Measurements from ENCODE around the gene RNF114.

Gene RNF114

DNA sequence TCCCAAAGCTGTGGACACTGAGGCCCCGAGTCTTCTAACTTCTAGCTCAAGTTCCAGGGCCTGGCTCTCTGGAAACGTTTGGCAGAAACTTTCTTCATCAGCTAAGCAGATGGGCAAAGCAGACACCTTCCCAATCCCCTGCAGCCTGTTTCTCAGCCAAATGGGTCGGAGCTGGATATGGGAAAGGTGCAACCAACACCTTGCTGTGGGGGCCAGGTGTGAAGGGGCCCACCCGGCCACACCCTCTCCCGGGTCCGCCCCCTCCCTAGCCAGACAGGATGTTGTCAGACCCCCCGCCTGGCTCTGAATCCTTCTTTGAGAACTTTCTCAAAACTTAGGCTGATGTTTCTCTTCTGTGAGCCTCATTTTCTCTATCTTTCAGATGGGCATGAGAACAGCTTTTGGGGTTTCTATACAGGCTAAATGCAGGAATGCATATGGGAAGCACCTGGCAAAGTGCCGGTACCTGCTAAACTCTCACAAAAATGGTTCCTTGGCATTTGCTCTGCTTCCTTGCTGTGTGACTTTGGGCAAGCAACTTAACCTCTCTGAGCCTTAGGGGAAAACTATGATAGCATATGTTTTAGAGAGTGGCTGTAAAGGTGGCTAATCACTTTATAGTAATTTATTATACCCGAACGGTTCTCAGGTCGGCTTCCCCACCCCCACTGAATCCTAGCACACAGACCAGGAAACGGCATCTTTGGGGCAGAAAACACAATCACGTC is 48.4 kb downstream of the RNF114 start:
- Mint-ChIP-seq H3K4me1 (peaks cover 94% of the 10 kb centered on the region), H3K27me3 (ENCODE audit: low read depth, poor library complexity) (peaks cover 10% of the 10 kb centered on the region), H3K27ac (peak overlapping the region; percentile 74), H3K4me3 (peak overlapping the region; percentile 97), H3K9me3 (no peaks in the 10 kb centered on the region), H3K36me3 (ENCODE audit: low read depth) (peaks cover 7% of the 10 kb centered on the region)
- TF ChIP-seq, protein P1, sequence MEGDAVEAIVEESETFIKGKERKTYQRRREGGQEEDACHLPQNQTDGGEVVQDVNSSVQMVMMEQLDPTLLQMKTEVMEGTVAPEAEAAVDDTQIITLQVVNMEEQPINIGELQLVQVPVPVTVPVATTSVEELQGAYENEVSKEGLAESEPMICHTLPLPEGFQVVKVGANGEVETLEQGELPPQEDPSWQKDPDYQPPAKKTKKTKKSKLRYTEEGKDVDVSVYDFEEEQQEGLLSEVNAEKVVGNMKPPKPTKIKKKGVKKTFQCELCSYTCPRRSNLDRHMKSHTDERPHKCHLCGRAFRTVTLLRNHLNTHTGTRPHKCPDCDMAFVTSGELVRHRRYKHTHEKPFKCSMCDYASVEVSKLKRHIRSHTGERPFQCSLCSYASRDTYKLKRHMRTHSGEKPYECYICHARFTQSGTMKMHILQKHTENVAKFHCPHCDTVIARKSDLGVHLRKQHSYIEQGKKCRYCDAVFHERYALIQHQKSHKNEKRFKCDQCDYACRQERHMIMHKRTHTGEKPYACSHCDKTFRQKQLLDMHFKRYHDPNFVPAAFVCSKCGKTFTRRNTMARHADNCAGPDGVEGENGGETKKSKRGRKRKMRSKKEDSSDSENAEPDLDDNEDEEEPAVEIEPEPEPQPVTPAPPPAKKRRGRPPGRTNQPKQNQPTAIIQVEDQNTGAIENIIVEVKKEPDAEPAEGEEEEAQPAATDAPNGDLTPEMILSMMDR (IDR thresholded peaks at IDR 0.05): no peak
- DNase-seq: no peak

DNA sequence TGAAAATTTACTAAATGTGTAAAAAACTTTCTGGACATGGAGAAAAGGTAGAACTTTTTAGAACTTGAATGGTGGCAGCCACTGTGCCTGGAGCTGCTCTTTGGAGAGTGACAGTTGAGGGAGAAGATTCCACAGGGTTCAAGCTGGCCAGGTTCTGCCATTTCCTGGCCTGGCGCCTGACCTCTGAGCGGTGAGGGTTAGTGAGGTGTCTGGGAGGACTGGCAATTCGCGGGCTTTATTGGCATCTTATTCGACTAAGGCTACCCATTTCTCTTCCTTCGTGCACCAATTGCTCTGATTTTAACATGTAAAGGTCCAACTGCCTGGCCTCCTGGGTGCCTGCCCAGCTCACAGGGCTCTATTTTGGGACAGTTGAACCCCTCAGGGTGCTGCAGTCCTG is 49.0 kb downstream of the RNF114 start:
- no peak for DNase-seq
- Mint-ChIP-seq H3K36me3 (ENCODE audit: low read depth) (peaks cover 7% of the 10 kb centered on the region), H3K27ac (peak overlapping the region; percentile 69), H3K9me3 (no peaks in the 10 kb centered on the region), H3K27me3 (ENCODE audit: low read depth, poor library complexity) (peaks cover 5% of the 10 kb centered on the region), H3K4me3 (peak overlapping the region; percentile 97), H3K4me1 (peaks cover 94% of the 10 kb centered on the region)
- TF ChIP-seq, protein P1 (IDR thresholded peaks at IDR 0.05): no peak

DNA sequence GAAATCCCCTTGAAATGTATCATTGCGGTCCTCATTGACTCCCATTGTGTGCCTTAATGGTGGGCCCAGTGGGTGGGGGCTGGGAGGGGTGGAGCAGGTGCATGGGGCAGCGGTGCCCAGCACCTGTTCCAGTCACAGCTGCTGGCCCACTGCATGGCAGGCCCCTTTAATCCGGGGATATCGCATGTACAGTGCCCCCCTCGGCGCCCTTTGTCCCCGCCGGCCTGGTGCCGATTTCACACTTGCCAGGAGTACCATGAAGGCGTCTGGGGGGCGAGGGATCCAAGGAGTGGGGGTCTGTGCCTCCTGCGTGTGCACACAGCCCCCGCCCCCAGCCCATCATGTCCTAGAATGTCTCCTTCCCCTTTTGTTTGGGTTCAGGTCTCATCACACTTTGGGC is 49.4 kb downstream of the RNF114 start:
- H3K27me3 Mint-ChIP-seq (ENCODE audit: low read depth, poor library complexity): peaks cover 5% of the 10 kb centered on the region
- peaks cover 7% of the 10 kb centered on the region for H3K36me3 Mint-ChIP-seq (ENCODE audit: low read depth)
- H3K27ac Mint-ChIP-seq: no peak overlapping the region
- TF ChIP-seq, protein P1 (IDR thresholded peaks at IDR 0.05): no peak
- peak overlapping the region; percentile 97 for H3K4me3 Mint-ChIP-seq
- H3K9me3 Mint-ChIP-seq: no peaks in the 10 kb centered on the region
- DNase-seq: no peak
- peaks cover 95% of the 10 kb centered on the region for H3K4me1 Mint-ChIP-seq

DNA sequence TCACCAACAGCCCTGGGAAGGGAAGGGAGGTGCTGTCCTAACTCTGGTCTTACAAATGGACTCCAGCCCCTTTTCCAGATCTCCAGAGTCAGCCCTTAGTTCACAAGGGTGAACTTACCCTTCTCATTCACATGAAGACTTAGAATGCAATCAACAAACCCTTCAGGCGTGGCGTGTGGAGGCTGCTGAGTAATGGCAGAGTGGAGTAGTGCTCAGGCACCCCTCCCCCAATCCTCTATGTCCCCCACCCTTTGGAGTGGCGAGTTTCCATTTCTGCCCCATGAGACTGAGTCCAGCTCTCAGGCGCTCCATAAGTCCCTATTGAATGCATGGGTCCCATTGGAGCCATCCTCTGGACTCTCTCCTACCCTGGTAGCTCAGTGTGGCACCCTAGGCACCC is 49.9 kb downstream of the RNF114 start:
- H3K4me3 Mint-ChIP-seq: peak overlapping the region; percentile 97
- no peak overlapping the region for H3K27ac Mint-ChIP-seq
- H3K27me3 Mint-ChIP-seq (ENCODE audit: low read depth, poor library complexity): peaks cover 5% of the 10 kb centered on the region
- DNase-seq: no peak
- no peaks in the 10 kb centered on the region for H3K9me3 Mint-ChIP-seq
- peaks cover 7% of the 10 kb centered on the region for H3K36me3 Mint-ChIP-seq (ENCODE audit: low read depth)
- peaks cover 95% of the 10 kb centered on the region for H3K4me1 Mint-ChIP-seq
- TF ChIP-seq, protein P1 (IDR thresholded peaks at IDR 0.05): no peak

DNA sequence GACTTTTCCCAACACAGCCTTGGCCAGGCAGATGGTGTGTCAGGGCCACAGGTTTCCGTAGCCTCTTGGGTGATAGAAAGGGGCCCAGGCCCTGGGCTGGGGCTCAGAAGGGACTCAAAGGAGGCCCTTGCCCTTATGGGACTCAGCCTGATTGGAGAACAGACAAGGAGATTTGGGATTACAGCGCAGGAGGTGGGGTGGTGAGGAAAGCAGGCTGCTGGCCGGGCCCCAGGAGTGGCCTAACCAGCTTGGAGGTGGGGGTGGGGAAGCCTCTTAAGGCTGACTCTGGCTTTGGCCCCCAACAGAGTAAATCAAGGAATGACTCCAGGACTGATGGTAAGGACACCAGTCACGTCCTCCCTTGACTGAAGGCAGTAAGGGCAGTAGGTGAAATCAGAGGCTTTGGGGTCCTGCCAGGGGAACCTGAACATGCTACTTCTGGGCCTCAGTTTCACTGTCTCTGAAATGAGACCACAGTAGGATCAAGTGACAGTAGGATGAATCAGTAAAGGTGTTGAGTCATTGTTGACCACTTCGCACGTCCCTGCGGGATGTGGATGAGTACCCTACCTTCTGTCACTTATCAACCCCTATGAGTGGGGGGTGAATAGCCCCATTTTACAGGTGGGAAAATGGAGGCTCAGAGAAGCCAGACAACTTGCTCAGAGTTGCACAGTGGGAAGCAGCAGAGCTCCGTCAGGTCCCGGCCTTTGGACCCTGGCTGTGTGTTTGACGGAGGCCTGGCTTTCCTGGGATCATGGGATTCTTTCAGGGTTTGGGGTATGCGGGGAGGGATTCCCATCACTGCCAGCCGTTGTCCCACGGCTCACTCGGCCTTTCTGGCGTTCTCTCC is 51.0 kb downstream of the RNF114 start:
- DNase-seq: no peak
- H3K4me3 Mint-ChIP-seq: peak overlapping the region; percentile 97

More for the DNA sequence above, 51.0 kb downstream of the RNF114 start:
- TF ChIP-seq, protein P1 (IDR thresholded peaks at IDR 0.05): no peak
- H3K4me1 Mint-ChIP-seq: peaks cover 94% of the 10 kb centered on the region
- peaks cover 7% of the 10 kb centered on the region for H3K36me3 Mint-ChIP-seq (ENCODE audit: low read depth)
- no peaks in the 10 kb centered on the region for H3K9me3 Mint-ChIP-seq
- peak overlapping the region; percentile 96 for H3K27ac Mint-ChIP-seq
- no peaks in the 10 kb centered on the region for H3K27me3 Mint-ChIP-seq (ENCODE audit: low read depth, poor library complexity)
